Skin epidermis (tissue), 12 donors: ENCODE results near the gene LETM1.

Source experiments
- H3K27ac ChIP-seq, 21 experiments: fragments of 200-600 bp; sonication (generic) in 11 of 21; one replicate each; pipeline ENCODE4 v1.5.0; 2020; ENCODE audit warnings: mild to moderate bottlenecking in 3 of 21, inconsistent platforms in 2 of 21, moderate library complexity in 2 of 21
- H3K4me3 ChIP-seq, 7 experiments: fragments of 200-600 bp; sonication (generic) in 2 of 7; one replicate each; pipeline ENCODE4 v1.5.0; 2020; ENCODE audit warnings: inconsistent platforms in 2 of 7, mild to moderate bottlenecking in 2 of 7, moderate library complexity in 1 of 7

LETM1 gene

GRCh38 chr4:1813231-1813630 is 42.7 kb downstream of the LETM1 start:
- no peak overlapping the region for H3K27ac ChIP-seq

GRCh38 chr4:1812720-1813119 is 43.2 kb downstream of the LETM1 start:
- no peak overlapping the region for H3K27ac ChIP-seq
- H3K4me3 ChIP-seq: no peak overlapping the region

More at GRCh38 chr4:1813231-1813630, 42.7 kb downstream of the LETM1 start:
- H3K4me3 ChIP-seq: no peak overlapping the region

- no peak overlapping the region for H3K27ac ChIP-seq
Observed at GRCh38 chr4:1810765-1811164, 45.2 kb downstream of the LETM1 start.

GRCh38 chr4:1809754-1810502 is 46.0 kb downstream of the LETM1 start:
- Histone ChIP-seq H3K4me3 (no peak overlapping the region), H3K27ac (no peak overlapping the region)

More at GRCh38 chr4:1810765-1811164, 45.2 kb downstream of the LETM1 start:
- H3K4me3 ChIP-seq: no peak overlapping the region

GRCh38 chr4:1808851-1809753 is 46.9 kb downstream of the LETM1 start:
- Histone ChIP-seq H3K27ac (no peak overlapping the region), H3K4me3 (no peak overlapping the region)

- no peak overlapping the region for H3K4me3 ChIP-seq
- H3K27ac ChIP-seq: no peak overlapping the region
Observed at GRCh38 chr4:1808396-1808795, 47.6 kb downstream of the LETM1 start.

- H3K27ac ChIP-seq: no peak overlapping the region
- H3K4me3 ChIP-seq: no peak overlapping the region
Observed at GRCh38 chr4:1807332-1807777, 48.6 kb downstream of the LETM1 start.

- Histone ChIP-seq H3K27ac (no peak overlapping the region), H3K4me3 (no peak overlapping the region)
Observed at GRCh38 chr4:1806596-1807331, 49.2 kb downstream of the LETM1 start.

GRCh38 chr4:1806223-1806564 is 49.8 kb downstream of the LETM1 start:
- H3K27ac ChIP-seq: no peak overlapping the region
- no peak overlapping the region for H3K4me3 ChIP-seq

GRCh38 chr4:1805493-1806222 is 50.3 kb downstream of the LETM1 start:
- Histone ChIP-seq H3K4me3 (no peak overlapping the region), H3K27ac (no peak overlapping the region)

GRCh38 chr4:1804638-1805492 is 51.1 kb downstream of the LETM1 start:
- Histone ChIP-seq H3K4me3 (no peak overlapping the region), H3K27ac (no peak overlapping the region)

- no peak overlapping the region for H3K27ac ChIP-seq
Observed at GRCh38 chr4:1803523-1804423, 52.2 kb downstream of the LETM1 start.

GRCh38 chr4:1802720-1803522 is 53.0 kb downstream of the LETM1 start:
- Histone ChIP-seq H3K27ac (peak overlapping the region in 1 of 21 experiments; percentile 30), H3K4me3 (no peak overlapping the region)

More at GRCh38 chr4:1803523-1804423, 52.2 kb downstream of the LETM1 start:
- no peak overlapping the region for H3K4me3 ChIP-seq

GRCh38 chr4:1802151-1802715 is 53.7 kb downstream of the LETM1 start:
- Histone ChIP-seq H3K4me3 (no peak overlapping the region), H3K27ac (peak overlapping the region in 1 of 21 experiments; percentile 30)

- H3K27ac ChIP-seq: peak overlapping the region in 2 of 21 experiments; percentile 10 to 21
- H3K4me3 ChIP-seq: no peak overlapping the region
Observed at GRCh38 chr4:1801286-1801958, 54.5 kb downstream of the LETM1 start.

- Histone ChIP-seq H3K27ac (peak overlapping the region in 1 of 21 experiments; percentile 10), H3K4me3 (no peak overlapping the region)
Observed at GRCh38 chr4:1800805-1801204, 55.2 kb downstream of the LETM1 start.
